Fibroblast of villous mesenchyme (primary cell): ENCODE data around the gene COG4. TPM values are rescaled to one million over a fixed set of nuclear protein-coding genes. Genes with fewer than 3 reads are reported as not detected.
"Not testable (repeated sequence)": the region's sequence is repeated elsewhere in the genome, so short reads cannot be mapped to it uniquely, and the experiment has no call there.

Experiments
- DNase-seq: peaks from one replicate; pipeline ENCODE4 v3.0.0-alpha.2; 2010; ENCODE audit warnings: low read depth
- H3K4me3 ChIP-seq: 2 replicates; pipeline ENCODE4 v1.5.1; 2011; ENCODE audit warnings: low read depth, mild to moderate bottlenecking, low read length
- total RNA-seq: library from RNA; depleted of rRNA; stranded (reverse); fragments of >200 nt; gene quantifications from 2 replicates; pipeline ENCODE4 v1.2.3, GENCODE V29; 2012
- TF ChIP-seq, protein P1 (sequence below): IDR thresholded peaks from 2 replicates; pipeline ENCODE4 v1.5.1; 2012; ENCODE audit warnings: low read depth, mild to moderate bottlenecking, low read length; ENCODE audit not compliant: insufficient read depth

The COG4 gene
- total RNA-seq, 1 donor = 64.8 TPM

DNA sequence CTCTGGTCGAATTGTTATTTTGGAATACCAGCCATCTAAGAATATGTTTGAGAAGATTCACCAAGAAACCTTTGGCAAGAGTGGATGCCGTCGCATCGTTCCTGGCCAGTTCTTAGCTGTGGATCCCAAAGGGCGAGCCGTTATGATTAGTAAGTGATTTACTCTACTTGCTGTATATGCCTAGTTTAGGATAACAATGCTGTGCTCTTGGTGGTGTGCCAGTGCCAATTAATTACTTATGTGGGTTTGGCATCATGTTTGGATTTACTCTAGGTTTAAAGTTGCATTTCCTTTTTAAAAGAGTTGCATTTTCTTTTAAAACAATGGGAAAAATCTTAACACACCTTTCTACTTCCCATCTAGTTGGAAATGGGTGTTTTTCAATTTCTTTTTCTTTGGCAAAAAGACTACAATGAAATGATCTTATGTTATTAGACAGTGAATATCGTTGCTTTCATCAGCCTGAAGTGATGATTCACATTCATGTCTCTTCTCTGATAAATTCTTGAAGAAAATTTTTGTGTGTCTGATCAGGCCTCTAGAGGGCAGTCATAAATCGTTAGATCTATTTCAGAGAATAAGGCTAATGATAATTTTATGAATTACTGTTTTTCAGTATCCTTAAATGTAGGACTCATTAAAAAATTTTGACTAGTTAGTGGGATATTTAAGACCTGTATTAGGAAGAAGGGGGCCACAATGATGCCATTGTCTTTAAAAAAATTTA lies 5.9 kb upstream of the COG4 start:
- no peak overlapping the region for H3K4me3 ChIP-seq
- peak; percentile 77 for DNase-seq
- TF ChIP-seq, protein P1, sequence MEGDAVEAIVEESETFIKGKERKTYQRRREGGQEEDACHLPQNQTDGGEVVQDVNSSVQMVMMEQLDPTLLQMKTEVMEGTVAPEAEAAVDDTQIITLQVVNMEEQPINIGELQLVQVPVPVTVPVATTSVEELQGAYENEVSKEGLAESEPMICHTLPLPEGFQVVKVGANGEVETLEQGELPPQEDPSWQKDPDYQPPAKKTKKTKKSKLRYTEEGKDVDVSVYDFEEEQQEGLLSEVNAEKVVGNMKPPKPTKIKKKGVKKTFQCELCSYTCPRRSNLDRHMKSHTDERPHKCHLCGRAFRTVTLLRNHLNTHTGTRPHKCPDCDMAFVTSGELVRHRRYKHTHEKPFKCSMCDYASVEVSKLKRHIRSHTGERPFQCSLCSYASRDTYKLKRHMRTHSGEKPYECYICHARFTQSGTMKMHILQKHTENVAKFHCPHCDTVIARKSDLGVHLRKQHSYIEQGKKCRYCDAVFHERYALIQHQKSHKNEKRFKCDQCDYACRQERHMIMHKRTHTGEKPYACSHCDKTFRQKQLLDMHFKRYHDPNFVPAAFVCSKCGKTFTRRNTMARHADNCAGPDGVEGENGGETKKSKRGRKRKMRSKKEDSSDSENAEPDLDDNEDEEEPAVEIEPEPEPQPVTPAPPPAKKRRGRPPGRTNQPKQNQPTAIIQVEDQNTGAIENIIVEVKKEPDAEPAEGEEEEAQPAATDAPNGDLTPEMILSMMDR = peak; percentile 55

DNA sequence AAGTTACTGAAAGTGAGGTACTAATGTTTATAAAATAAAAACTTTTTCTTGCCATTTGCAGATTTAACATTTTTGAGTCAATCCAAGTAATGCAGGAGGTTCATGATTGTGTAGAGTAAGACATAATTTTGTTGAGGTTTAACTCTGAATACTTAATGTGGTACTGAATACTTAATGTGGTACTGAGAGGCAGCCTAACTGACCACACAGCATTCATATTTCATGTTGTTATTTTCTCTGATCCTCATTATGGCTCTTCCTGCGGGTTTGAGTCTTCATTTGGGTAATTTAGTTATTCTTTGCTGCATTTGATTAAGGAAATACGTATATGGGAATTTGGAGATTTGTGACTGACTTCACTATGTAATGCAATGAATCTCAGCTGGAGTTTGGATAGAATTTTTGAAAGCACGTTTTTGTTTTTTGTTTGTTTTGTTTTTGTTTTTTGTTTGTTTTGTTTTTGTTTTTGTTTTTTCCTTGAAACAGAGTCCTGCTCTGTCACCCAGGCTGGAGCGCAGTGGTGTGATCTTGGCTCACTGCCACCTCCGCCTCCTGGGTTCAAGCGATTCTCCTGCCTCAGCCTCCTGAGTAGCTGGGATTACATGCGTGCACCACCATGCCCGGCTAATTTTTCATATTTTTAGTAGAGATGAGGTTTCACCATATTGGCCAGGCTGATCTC lies 4.1 kb upstream of the COG4 start:
- H3K4me3 ChIP-seq = no peak overlapping the region
- DNase-seq = no peak
- TF ChIP-seq, protein P1 = no peak

DNA sequence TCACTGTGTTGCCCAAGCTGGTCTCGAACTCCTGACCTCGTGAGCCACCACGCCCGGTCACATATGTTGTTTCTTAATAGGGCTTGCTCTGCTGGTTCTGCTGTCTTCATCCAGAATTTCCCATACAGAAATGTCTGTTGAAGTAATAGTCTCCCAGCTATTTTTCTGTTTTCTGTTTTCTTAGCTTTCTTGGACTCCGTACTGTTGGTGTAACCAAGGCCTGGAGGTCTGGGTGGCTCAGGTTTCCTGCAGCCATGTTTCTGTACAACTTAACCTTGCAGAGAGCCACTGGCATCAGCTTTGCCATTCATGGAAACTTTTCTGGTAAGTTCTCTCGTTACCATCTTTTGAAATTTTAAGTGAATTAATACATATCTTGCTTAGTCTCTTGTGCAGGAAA lies 3.0 kb upstream of the COG4 start:
- peak overlapping the region; percentile 13 for H3K4me3 ChIP-seq
- DNase-seq = peak; percentile 23
- TF ChIP-seq, protein P1 = no peak

DNA sequence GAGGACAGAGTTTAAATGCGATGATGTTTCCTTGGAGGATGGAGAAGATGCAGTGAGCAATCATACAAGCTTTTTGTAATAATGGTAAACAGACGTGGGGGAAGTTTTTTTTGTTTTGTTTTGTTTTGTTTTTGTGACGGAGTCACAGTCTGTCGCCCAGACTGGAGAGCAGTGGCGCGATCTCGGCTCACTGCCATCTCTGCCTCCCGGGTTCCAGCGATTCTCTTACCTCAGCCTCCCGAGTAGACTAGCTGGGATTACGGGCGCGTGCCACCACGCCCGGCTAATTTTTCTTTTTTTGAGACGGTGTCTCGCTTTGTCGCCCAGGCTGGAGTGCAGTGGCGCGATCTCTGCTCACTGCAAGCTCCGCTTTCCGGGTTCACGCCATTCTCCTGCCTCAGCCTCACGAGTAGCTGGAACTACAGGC lies 1.1 kb upstream of the COG4 start:
- peak overlapping the region; percentile 91 for H3K4me3 ChIP-seq
- DNase-seq = not testable (repeated sequence)

DNA sequence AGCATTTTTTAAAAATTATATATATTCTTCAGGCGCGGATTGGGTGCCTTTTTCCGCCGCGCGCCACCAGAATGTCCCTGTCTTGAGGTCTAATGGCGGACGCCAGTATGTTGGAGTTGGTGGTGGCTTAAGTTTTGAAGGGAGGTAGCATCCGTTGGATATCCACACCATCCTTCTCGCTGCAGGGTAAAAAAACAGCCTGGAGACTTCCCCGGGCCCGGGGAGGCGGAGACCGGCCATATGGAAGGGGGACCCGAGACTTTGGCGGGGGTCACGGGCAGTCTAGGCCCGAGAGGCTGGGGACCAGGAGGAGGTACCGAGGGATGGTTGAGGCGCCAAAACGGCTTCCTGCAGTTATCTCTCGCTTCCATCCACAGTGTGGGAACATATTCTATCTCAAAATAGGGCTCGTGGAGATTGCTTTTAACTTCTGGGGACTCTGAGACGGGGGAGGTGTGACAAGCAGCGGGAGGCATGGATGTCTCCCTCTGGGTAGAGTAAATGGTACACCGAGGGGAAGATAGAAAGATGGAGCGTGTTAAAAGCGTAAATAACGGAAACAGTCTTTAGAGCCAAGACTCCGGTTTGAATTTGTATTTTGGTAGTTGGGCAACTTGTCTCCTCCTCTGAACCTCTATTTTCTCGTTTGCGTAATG lies 517 bp upstream of the COG4 start, which contains the start of gene SF3B3:
SF3B3 (plus strand) TSS at position 74 of the 656 bp plus-strand sequence. CDS start 2,841 bp downstream, outside the sequence.
- peak; percentile 48 for DNase-seq
- TF ChIP-seq, protein P1 = no peak

DNA sequence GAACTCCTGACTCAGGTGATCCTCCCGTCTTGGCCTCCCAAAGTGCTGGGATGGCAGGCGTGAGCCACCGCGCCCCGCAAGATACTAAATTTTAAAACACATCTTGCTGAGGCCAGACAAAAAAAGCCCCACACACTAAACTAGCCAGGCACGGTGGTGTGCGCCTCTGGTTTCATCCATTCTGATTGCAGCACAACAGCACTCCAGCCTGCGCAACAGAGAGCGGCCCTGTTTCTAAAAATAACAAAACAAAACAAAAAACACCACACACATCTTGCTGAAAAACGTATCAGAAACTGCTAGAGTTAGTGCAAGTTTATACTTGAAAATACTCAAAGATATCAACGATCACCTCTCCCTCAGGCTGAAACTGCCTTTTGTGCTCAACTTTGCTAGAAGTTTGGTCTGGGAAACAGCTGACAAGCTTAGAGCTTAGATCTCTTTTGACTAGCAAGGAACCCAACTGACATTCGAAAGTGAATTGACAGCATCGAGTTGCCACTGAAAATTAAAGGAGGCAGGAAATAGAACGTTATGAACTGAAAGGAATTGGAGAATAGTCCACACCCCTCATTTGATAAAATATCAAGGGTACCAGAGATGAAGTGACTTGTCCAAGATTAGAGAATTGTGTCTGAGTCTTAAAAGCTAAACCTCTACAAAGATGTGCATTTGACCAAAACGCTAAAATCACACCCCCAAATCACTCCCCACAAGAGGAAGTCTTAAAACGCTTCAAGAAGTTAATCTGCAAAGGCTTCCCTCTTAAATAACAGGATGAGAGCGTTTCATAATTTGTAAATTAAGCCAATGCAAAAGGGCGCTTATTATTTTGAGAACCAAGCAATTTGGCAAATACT lies 908 bp downstream of the COG4 start:
- TF ChIP-seq, protein P1 = no peak
- H3K4me3 ChIP-seq = peak overlapping the region; percentile 91
- no peak for DNase-seq

More for the DNA sequence above, 517 bp upstream of the COG4 start, which contains the start of gene SF3B3:
- peak within 1 kb of the TSS; percentile 91 for H3K4me3 ChIP-seq
